K562 (cell line): Measurements from ENCODE around the gene DKK3. TPM values are rescaled to one million over a fixed set of nuclear protein-coding genes. Genes with fewer than 3 reads are reported as not detected.

Experiments
- CBX2 ChIP-seq: fragments of 200-600 bp; sonication (generic); IDR thresholded peaks from one replicate; pipeline ENCODE4 v1.6.1; 2012; ENCODE audit warnings: mild to moderate bottlenecking, low read length, inconsistent platforms; ENCODE audit not compliant: insufficient read depth, poor library complexity, severe bottlenecking
- EHMT2 ChIP-seq: fragments of 450-650 bp; IDR thresholded peaks from 2 replicates; pipeline ENCODE4 v1.6.1; 2018; ENCODE audit warnings: antibody characterized with exemption
- HNRNPH1 ChIP-seq: fragments of 200-400 bp; formaldehyde crosslinking; optimal IDR thresholded peaks from 2 replicates; pipeline ENCODE3; 2017; ENCODE audit warnings: low read depth, mild to moderate bottlenecking, low read length, moderate library complexity
- NFXL1 ChIP-seq: fragments of 450-650 bp; formaldehyde crosslinking; IDR thresholded peaks from 2 replicates; pipeline ENCODE4 v1.4.0; 2021; ENCODE audit warnings: mild to moderate bottlenecking
- NR0B1 ChIP-seq: fragments of 450-650 bp; IDR thresholded peaks from one replicate; pipeline ENCODE4 v1.6.1; 2018; ENCODE audit warnings: mild to moderate bottlenecking, moderate library complexity; ENCODE audit not compliant: partially characterized antibody
- STAT5B ChIP-seq: fragments of 250-450 bp; sonication (Bioruptor Pico); IDR thresholded peaks from 2 replicates; pipeline ENCODE4 v1.8.0; 2021; ENCODE audit warnings: mild to moderate bottlenecking, inconsistent platforms
- ZBTB33 ChIP-seq: sonication (generic); formaldehyde crosslinking; IDR thresholded peaks from 2 replicates; pipeline ENCODE4 v1.8.1; 2023; ENCODE audit warnings: mild to moderate bottlenecking, missing genetic modification reagents
- polyA plus RNA-seq, 8 experiments: library from polyadenylated mRNA; depleted of rRNA in 4 of 8; stranded (reverse) in 5 of 8; unstranded in 3 of 8; fragments of >200 nt; fragmentation: Nextera tagmentation in 2 of 8; fragmentation: Illumina TruSeq in 1 of 8; extraction: Ambion mirVana in 2 of 8; extraction: Trizol in 1 of 8; gene quantifications; 2 replicates each; pipeline versions ENCODE4 v1.2.1 to v1.2.3, GENCODE V29; 2011 to 2014; ENCODE audit warnings: inconsistent platforms in 1 of 8, missing spikeins in 1 of 8
- total RNA-seq, 7 experiments: library from RNA; depleted of rRNA in 6 of 7; stranded (reverse); fragments of >200 nt in 6 of 7; fragmentation: Illumina TruSeq in 2 of 7; extraction: Trizol in 2 of 7; gene quantifications; 2 replicates each; pipeline versions ENCODE4 v1.2.1 to v1.2.3, GENCODE V29; 2011 to 2021; ENCODE audit warnings: low replicate concordance in 1 of 7
- TF ChIP-seq, protein P1 (sequence below): sonication (generic); formaldehyde crosslinking; IDR thresholded peaks from 2 replicates; pipeline ENCODE4 v1.9.0; 2022; ENCODE audit warnings: mild to moderate bottlenecking, missing genetic modification reagents

Gene DKK3
- total and polyA plus RNA-seq, 9 of the 15 experiments (the other 6 are each of a cell fraction or from before 2014, with no cell fraction given): 0.14 to 0.85 (median 0.38) TPM; not detected in 6

DNA sequence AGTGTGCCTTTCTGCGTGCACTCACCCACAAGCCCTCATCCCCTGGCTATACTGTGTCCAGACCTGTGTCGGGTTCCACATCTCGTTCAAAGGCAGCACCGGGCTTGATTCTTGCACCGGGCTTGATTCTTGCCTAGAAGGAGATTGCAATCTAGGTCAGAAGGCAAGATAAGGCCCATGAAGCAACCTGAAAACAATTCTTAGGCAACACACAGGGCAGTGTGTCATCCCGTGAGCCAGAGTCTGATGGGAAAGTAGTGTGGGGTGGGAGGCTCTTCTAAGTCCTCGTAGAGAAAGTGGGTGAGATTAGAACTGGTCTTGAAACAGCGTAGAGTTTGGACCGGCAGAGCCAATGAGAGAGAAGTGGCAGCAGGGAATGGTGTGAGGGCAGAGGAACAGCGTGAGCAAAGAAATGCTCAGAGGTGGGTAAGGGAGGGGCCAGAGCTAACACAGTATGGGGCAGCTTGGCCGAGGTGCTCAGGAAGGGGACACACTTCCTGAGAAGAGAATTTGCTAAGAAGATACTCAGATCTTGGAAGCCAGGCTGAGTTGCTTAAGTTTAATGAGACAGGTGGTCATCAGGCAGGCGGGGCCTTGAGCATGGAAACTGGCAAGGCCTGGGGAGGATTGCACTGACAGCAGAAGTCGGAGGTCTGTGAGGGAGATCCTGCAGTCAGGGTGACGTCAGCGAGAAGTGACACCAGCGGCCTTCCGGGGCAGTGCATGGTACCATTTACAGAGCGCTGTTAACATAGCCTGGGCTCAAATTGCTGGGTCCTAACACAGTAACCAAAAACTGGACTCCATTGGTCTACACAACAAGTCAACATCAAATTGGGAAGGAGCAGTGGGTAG, 40.7 kb upstream of the DKK3 start (continued):
- TF ChIP-seq NR0B1 (no peak), EHMT2 (no peak), NFXL1 (CRISPR knock-in tag) (no peak), CBX2 (no peak), STAT5B (CRISPR knock-in tag) (no peak), HNRNPH1 (no peak), ZBTB33 (CRISPR knock-in tag) (no peak)
- TF ChIP-seq, protein P1, sequence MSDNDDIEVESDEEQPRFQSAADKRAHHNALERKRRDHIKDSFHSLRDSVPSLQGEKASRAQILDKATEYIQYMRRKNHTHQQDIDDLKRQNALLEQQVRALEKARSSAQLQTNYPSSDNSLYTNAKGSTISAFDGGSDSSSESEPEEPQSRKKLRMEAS: no peak
